Measurements from ENCODE around the gene CD46.
"Not testable (repeated sequence)": the region's sequence is repeated elsewhere in the genome, so short reads cannot be mapped to it uniquely, and the experiment has no call there.

CD46 gene

DNA sequence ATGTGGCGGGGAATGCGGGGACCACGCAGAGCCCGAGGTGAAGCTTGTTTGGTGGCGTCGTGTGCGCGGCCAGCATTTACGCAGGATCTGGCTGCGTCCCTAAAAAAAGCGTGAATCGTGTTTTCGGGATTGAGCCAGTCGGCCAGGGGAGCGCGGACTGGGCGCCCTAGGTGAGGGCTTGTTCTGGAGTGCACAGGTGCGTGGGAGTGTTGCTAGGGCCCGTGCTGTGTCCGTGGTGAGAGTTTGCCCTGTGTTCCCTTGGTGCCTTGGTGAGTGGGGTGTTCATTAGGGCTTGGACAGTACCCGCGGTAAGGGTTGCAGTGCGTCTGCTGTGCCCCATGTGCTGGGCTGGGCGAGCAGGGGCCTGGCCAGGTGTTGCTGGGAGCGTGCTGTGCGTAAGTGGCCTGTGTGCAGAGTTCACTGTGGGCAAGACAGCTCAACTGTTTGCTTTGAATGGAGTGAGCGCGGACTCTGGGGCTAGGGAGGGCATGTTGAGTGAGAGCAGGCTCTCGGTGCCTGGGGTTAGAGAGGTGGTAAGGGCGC, 673 bp downstream of the CD46 start:
- no peak for DNase-seq

DNA sequence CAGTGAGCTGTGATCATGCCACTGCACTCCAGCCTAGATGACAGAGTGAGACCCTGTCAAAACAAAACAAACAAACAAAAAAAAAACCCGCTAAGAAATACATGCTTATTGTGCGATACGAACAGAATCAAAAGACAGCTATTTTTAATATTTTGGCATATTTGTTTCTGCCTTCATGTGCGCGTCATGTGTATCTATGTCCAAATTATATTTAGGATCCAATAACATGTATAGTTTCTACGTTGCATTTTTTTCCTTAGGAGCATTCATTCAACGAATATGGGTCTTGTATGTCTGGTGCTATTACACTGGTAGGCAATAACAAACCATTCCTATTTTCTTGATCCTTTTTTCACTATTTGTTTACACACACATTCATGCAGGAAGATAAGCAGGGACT, 1.8 kb downstream of the CD46 start:
- DNase-seq, result no peak

DNA sequence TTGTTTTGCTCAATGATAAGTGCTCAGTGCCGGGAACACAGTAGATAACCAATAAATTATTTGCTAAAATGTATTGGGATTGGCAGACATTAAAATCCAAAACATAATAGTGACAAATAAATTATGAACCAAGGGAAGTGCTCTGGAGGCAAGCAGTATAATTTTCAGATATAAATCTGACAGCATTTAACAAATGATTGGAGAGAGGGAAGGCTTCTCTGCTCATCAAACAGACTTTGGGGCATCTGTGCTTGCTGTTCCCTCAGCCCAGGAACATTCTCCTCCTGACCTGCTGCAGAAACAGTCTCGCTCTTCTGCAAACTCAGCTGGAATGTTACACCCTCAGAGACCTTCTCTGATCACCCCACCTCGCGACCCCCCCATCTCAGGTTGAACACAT, 2.2 kb downstream of the CD46 start:
- DNase-seq, result no peak

DNA sequence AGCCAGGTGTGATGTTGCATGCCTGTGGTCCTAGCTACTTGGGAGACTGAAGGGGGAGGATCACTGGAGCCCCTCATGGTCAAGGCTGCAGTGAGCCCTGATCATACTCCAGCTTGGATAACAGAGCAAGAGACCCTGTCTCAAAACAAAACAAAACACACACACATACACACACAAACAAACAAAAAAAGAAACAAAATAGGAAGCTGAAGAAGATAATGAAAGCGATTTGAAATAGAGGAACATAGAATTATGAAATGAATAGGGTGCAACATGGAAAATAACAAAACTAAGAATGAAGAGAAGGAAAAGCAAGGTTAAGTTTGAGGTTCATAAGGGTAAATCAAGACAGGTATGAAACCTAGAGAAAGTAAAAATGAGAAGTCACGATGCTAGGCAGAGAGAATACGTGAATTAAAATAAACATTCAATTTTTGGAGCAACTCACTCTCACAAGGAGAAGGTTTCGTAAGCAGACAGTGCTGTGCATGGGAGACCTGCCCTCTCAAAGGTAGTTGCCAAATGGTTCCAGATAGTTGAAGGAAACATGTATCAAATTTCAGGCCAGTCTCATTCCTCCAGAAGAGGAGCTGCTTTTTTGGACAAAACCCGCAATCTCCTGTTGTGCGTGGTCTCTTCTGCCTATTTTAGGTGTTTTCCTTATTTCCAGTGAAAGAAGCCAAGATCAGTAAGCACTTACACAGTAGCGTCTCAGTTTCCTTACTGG, 3.3 kb downstream of the CD46 start:
- DNase-seq, result no peak

DNA sequence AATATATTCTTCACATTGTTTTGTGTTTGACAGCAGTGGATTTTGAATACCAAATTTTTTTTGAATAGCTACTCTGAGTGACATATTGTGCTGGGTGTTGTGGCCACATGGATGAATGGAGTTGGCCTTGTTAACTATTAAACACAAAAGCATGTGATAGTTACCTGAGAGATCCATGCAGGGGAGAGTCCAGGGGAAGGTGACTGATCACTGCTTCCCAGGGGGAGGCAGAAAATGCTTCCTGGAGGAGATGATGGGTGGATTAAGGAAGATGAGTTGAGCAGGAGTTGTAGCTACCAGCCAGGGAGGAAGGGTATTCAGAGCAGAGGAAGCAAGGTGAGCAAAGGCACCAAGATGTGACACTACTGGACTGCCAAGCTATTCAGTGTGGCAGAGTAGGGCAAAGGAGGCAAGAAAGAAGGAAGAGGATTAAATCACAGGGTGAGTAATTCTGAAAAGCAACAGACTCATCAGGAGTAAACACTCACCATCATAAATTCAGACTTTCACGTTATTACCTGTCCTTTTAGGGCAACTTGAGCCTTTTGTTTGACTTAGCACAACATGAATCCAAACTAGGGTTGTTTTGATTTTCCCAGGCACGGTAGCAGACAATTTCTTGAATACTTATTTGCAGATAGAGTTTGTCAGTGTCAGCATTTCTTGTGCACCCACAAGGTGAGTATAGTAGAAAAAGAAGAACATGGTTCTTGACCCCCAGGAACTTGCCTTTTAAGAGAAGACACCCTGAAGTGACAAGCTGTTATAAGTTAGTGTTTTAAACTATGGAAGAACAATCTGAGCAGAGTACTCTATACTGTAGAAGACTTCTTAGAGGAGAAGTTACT, 4.2 kb downstream of the CD46 start:
- DNase-seq, result no peak

DNA sequence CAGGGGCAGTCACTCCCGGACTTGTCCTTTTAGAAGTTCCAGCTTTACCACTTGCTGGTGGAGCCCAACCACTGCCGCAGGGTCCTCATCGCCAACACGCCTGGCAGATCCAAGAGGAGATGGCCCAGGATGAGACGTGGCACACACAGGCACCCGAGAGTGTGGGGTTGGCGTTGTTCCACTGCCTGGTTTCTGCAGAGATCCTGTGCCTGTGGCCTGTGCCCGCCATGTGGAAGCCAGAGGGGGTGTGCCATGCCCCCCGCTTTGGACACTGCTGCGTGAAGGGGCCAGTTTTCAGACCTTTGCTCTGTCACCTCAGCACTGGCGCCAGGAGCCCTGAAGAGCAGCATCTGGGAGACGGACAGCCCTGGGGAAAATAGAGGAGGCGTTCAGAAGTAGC, 10.8 kb downstream of the CD46 start:
- no peak for DNase-seq

DNA sequence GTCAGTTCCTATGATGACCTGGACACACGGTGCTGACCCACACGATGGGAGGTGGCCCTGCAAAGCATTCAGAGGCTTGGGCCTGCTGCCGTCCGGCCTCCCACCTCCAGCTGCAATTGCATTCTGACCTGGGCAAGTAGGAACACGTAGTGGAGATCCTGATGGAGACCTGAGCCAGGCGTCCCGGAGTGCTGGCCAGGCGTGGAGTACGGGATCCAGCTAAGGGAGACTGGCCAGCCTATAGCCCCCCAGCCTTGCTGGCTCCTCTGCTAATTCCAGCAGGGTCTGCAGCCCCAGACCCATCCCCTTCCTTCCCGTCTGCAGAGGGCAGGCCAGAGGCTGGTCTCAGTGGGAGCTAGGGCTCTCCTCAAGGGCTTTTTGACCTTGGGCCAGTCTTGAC, 11.2 kb downstream of the CD46 start:
- DNase-seq, result no peak

DNA sequence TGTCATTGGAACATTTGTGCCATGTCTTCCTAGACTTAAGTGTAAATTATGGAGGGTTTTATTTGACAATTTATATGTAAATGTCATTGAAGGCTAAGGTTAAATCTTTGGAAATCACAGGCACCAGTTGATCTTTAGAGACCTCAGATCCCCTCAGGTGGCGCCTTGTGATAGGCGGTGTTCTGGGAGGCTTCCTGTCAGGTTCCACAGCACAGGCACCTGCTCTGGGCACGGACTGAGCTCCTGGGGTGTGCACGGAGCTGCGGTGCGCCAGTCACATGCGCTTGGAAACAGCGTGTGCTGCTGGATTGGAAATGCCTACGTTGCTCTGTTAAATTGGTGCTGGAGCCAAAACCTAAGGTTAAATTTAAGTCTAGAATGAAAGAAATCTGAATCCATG, 12.1 kb downstream of the CD46 start:
- DNase-seq, result no peak

DNA sequence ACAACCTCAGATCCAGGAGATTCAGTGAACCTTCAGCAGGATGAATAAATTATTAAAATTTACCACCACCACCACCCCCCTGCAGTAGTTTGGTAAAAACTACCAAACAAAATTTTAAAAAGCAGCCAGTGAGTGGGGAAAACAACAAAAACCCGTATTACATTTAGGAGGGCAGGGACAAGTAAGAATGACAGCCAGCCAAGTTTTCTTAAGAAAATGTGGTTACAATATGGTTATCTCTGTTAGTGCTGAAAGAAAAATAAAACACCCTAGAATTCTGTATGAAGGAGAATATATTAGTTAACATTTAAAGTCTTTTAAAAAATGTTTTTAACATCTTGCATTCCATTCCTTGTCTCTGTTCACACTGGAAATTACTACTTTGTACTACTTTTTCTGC, 14.7 kb downstream of the CD46 start:
- DNase-seq, result no peak

DNA sequence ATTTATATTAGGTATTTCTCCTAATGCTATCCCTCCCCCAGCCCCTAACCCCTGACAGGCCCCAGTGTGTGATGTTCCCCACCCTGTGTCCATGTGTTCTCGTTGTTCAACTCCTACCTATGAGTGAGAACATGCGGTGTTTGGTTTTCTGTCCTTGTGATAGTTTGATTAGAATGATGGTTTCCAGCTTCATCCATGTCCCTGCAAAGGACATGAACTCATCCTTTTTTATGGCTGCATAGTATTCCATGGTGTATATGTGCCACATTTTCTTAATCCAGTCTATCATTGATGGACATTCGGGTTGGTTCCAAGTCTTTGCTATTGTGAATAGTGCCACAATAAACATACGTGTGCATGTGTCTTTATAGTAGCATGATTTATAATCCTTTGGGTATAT, 18.7 kb downstream of the CD46 start:
- not testable (repeated sequence) for DNase-seq

DNA sequence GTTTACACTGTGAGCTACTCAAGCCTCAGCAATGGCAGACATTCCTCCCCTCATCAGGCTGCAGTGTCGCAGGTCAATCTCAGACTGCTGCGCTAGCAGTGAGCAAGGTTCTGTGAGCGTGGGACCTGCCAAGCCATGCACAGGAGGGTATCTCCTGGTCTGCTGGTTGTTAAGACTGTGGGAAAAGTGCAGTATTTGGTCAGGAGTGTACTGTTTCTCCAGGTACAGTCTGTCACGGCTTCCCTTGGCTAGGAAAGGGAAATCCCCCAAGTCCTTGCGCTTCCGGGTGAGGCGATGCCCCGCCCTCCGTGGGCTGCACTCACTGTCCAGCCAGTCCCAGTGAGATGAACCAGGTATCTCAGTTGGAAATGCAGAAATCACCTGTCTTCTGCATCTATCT, 24.2 kb downstream of the CD46 start:
- not testable (repeated sequence) for DNase-seq

DNA sequence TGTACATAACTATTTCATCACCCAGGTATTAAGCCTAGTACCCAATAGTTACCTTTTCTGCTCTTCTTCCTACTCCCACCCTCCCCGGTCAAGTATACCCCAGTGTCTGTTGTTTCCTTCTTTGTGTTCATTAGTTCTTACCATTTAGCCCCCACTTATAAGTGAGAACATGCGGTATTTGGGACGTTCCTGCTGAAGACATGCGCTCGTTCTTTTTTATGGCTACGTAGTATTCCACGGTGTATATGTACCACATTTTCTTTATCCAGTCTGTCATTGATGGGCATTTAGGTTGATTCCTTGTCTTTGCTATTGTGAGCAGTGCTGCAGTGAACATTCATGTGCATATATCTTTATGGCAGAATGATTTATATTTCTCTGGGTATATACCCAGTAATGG, 25.6 kb downstream of the CD46 start:
- not testable (repeated sequence) for DNase-seq

DNA sequence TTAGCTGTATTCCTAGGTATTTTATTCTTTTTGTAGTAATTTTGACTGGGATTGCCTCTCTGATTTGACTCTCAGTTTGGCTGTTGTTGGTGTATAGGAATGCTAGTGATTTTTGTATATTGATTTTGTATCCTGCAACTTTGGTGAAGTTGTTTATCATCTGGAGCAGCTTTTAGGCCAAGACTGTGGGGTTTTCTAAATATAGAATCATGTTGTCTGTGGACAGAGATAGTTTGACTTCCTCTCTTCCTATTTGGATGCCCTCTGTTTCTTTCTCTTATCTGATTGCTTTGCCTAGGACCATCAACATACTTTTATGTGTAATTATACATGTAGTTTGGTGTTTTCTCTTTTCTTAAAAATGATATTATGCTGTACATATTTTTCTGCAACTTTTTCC, 27.2 kb downstream of the CD46 start:
- no peak for DNase-seq

DNA sequence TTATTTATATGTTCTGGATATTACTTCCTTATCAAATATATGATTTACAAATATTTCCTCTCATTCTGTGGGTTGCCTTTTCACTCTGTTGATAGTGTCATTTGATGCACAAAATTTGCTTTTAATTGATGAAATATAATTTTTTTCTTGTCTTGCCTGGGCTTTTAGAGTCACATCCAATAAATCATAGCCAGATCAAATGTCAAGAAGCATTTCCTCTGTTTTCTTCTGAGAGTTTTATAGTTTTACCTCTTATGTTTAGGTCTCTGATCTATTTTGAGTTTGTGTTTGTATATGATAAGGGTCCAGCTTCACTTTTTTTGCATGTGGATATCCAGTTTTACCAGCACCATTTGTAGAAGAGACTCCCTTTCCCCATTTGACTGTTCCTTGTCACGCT, 29.5 kb downstream of the CD46 start:
- DNase-seq, result no peak

DNA sequence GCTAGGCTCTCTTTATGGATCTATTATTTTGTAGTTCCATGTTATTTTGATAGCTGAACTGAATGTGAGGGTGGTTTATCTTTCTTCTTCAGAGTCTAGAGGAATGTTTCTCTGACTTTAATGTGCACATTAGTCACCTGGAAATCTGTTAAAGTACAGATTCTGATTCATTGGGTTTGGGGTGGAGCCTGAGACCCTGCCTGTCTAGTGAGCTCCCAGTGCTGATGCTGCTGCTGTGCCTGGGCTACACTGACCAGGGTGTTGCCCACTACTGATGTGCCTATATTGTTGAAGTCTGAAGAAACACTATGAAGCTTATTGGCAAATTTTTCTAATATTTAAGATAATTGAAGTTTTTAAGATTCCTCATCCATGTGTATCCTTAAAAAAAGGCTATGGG, 35.9 kb downstream of the CD46 start:
- DNase-seq, result no peak

DNA sequence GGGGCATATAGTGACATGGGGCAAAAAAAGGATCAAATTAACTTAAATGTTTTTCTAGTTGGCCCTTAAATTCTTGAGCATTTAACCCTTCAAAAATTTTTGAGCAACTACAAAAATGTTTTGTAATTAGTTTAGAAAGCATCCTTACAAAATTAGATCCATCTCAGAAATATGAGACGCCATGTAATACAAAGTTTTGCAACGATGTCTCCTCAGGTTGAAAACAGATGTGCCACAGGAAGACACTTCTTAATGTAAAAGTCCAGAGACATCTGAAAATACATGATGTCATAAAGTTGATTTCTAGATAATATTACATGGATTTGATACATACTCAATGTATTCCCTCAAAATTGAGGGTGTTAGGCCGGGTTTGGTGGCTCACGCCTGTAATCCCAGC, 37.5 kb downstream of the CD46 start:
- DNase-seq, result no peak

DNA sequence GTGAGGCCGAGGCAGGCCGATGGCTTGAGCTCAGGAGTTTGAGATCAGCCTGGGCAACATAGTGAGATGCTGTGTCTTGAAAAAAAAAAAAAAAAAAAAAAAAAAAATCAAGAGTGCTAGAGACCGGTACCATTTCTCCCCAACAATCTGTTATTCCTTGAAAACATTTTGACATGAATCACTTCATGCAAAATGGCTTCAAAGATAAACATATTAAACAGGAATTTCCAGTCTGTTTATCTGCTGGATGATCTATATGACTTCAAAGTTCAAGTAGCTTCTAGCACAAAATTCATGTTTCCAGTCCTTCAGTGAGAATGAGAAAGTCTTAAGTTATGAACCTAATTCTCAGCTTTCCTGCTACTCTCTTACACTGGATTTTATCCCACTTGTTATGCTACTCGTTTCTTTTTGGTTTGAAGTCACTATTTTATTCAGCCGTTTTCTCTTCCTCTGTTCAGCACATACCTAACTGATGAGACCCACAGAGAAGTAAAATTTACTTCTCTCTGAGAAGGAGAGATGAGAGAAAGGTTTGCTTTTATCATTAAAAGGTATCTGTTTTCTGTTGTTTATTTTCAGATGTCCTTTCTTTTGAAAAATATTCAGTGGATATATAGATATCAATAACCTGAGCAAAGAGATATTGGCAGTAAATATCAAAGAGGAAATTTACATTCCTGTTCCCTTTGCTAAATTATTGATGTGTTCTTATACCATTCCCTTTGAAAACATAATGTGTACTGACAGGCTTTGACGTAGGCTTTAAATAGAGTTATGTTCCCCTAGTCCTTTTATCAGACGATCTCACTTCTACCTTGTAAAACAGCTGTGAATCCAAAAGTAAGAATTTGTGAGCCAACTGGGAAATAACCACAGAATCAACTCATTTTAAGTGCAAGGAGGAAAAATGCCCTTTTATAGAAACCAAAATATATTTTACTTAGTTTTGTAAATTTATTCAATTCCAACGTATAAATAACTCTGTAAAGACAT, 38.2 kb downstream of the CD46 start:
- DNase-seq, result no peak

DNA sequence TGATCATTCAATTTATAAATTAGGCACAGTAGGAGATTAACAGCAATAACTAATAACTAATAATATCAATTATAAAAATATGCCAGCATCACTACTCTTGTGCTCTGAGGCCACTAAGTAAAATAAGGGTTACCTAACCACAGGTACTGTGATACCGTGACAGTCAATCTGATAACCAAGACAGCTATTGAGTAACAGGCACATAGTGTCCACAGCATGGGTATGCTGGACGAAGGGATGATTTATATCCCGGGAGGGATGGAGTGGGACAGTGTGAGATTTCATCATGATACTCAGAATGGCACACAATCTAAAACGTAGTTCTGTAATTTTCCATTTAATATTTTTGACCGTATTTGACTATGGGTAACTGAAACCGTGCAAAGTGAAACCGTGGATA, 39.4 kb downstream of the CD46 start:
- no peak for DNase-seq

DNA sequence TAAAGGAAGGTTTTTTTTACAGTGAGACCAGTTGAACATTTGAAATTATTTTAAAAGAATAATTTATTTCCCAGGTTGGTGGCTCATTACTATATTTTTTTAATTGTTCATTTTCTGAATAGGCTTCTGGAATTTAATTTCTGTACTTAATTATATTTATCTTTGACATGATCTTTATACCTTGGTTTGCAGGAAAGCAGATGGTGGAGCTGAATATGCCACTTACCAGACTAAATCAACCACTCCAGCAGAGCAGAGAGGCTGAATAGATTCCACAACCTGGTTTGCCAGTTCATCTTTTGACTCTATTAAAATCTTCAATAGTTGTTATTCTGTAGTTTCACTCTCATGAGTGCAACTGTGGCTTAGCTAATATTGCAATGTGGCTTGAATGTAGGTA, 41.5 kb downstream of the CD46 start:
- DNase-seq, result no peak

DNA sequence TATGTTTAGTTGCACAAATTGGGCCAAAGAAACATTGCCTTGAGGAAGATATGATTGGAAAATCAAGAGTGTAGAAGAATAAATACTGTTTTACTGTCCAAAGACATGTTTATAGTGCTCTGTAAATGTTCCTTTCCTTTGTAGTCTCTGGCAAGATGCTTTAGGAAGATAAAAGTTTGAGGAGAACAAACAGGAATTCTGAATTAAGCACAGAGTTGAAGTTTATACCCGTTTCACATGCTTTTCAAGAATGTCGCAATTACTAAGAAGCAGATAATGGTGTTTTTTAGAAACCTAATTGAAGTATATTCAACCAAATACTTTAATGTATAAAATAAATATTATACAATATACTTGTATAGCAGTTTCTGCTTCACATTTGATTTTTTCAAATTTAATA, 43.0 kb downstream of the CD46 start:
- no peak for DNase-seq

DNA sequence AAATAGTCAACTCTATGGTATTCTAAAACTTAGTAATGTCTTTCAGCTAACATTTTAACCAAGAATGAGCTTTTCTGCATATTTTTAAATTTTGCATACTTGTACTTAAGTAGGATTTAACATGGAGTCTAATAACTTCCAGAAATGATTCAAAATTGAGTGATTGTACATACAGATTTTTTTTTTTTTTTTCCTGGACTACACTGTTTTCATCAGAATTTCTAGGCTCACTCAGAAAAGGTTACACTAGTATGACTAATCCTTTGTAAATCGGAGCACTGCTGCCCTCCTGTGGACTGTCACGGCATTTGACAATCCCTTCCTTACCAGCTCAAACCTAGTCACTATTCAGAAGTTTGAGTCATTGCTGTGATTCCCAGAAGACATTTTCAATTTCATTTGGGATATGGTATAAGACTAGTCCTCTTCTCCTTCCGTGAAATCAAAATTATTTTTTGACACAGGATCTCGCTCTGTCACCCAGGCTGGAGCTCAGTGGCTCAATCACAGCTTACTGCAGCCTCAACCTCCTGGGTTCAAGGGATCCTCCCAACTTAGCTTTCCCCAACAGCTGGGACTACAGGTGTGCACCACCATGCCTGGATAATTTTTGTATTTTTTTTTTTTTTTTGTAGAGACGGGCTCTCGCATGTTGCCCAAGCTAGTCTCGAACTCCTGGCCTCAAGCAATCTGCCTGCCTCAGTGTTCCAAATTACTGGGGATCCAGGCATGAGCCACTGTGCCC, 45.5 kb downstream of the CD46 start:
- peak; percentile 44 for DNase-seq

DNA sequence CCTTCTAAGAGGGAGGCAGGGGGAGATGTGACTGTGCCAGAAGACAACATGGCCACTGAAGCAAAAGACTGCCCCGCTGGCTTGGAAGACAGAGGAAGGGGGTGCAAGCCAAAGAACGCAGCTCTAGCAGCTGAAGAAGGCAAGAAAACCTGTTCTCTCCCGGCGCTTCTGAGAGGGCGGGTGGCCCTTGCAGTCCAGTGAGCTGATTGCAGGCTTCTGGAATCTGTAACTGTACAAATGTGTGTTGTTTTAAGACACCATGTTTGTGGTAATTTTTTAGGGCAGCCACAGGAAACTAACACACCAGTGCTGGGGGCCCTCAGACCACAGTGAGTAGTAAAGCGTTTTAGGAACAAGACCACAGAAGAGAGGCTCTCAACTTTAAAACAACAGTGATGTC, 47.0 kb downstream of the CD46 start:
- no peak for DNase-seq
